HuH-7 (cell line): ENCODE data around the gene MYO1E.

Experiments used
- DNase-seq: peaks from one replicate; pipeline ENCODE4 v3.0.0; 2011; ENCODE audit warnings: low spot score

Gene MYO1E

DNA sequence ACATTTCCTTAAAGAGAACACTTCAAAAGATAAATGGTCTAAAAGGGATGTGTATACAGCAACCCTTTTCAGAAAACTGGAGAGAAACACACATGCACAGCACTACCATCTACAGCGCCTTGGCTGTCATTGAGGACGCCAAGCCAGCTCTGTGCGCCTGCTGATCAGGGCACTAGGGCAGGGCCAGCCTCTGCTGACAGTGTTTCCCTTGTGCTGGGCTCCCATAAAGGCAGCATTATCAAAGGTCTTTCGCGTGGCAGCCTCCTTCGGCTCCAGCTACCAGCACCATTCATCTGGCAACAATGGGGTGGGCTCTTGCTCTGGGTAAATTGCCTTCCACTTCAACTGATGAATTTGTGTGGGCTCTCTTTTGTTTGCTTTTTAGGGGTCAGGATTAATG, 112.6 kb downstream of the MYO1E start:
- no peak for DNase-seq

DNA sequence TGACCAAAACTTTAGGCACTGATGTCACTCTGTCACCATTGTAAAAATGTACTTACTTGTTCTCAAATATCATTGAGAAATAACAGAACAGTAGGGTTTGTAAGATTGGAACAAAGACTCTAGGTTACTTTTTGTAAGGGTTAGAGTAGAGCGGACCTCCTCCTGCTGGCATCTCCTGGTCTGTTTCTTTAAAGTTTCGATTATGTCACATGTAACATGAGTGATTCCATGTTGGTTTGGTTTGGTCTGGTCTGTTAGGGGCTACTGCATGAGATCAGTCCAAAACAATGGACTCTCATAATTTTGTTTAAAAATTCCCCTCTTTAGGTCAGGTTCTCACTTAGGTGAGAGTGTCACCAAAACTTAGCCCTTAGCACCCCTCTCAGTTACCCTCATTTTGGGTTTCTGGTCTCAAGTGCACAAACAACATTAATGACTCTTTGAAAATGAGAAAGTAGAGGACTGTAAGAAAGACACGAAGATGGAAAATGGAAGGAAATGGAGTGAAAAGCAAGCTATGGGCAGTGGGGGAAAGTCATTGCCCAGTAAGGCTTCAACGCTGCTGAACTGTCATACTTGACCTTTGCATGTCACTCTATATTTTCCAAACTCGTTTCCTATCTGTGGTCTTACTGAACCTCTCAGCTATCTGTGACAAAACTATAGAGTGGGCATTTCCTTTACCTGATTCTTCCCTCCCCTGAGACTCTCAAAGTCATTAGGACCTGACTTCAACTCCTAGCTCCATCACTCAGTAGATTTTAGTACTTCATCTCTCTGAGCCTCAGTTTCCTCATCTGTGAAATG, 113.3 kb downstream of the MYO1E start:
- no peak for DNase-seq

- no peak for DNase-seq
Observed at GRCh38 chr15:59258317-59258716, 114.4 kb downstream of the MYO1E start.

DNA sequence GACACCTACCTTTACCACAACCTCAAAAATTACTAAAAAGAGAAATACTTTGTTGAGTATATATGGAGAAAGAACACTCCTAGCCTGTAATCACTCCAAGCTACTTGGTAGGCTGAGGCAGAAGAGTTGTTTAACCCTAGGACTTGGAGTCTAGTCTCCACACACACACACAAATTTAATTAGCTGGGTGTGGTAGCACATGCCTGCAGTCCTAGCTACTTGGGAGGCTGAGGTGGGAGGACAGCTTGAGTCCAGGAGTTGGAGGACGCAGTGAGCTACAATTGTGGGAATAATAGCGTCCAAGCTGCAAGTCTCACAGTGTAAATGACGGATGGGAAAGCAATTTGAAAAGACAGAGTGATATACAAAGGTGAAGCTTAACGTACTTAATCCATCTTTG, 115.5 kb downstream of the MYO1E start:
- DNase-seq = no peak

- no peak for DNase-seq
Observed at GRCh38 chr15:59256482-59256881, 116.2 kb downstream of the MYO1E start.

GRCh38 chr15:59255680-59256336, 116.9 kb downstream of the MYO1E start:
- DNase-seq = peak; percentile 44

DNA sequence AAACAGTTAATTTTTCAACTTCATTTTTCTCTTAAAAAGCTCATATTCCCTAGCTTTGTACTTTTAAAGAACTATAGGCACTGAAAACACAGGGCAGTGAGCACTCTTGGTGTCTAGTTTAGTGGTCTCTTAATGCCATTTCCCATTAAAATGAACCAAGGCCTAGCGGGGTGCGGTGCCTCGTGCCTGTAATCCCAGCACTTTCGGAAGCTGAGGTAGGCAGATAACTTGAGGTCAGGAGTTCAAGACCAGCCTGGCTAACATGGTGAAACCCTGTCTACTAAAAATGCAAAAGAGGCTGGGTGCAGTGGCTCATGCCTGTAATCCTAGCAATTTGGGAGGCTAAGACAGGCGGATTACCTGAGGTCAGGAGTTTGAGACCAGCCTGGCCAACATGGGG, 120.5 kb downstream of the MYO1E start:
- no peak for DNase-seq

GRCh38 chr15:59251001-59251845, 121.4 kb downstream of the MYO1E start:
- DNase-seq = no peak

DNA sequence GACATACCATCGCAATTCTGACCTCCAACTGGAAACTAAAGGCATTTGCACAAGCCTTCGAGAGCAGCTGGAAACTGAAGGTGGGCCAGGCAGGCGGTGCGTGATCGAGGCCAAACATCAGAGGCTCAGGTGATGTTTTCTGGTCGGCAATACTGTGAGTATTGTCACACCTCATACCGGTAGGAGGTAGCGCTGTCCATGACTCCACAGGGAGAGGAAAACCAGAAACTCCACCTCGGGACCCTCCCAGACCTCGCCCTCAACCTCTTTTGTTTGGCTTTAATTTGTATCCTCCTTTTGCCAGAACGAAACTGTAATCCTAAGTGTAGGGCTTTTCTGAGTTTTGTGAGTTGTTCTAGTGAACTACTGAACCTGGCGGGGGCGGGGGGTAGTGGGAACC, 122.4 kb downstream of the MYO1E start:
- no peak for DNase-seq

GRCh38 chr15:59249816-59250215, 122.9 kb downstream of the MYO1E start:
- no peak for DNase-seq

DNA sequence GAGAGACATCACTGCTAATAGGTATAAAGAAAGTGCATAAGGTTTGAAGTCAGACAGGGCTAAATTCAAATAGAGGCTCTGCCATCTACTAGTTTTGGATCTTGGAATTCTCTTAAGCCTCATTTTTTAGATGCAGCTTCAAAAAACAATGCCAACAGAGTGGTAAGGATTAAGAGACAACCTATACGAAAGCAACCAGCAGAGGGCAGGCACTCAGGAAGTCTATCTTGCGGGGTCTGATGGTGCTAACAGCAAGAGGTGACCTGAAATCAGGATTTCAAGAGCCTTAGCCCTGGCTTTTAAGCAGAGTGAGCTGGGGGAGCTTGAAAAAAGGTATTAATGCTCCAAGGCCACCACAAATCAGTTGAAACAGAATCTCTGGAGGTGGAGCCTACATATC, 125.3 kb downstream of the MYO1E start:
- peak; percentile 48 for DNase-seq

- DNase-seq = no peak
Observed at GRCh38 chr15:59245559-59245958, 127.1 kb downstream of the MYO1E start.

GRCh38 chr15:59244337-59244736, 128.3 kb downstream of the MYO1E start:
- no peak for DNase-seq

DNA sequence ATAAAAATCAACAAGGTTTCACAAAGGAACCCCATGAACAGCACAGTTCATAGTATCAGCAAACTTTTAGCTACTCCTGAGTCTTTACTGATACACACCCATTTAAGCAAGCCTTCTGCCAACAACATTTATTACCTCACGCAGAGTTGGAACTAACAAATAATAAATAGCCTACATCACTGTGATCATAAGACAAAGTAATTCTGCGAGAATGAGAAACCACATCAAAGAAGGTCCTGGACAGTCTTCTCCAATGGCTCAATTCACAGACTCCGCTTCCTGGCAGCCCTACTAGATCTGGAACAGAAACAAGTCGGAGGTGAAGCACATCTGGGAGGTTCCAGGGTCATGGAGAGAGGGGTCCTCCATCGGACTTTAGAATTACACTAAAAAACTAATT, 129.0 kb downstream of the MYO1E start:
- DNase-seq = no peak

GRCh38 chr15:59242649-59243048, 130.0 kb downstream of the MYO1E start:
- DNase-seq = no peak

DNA sequence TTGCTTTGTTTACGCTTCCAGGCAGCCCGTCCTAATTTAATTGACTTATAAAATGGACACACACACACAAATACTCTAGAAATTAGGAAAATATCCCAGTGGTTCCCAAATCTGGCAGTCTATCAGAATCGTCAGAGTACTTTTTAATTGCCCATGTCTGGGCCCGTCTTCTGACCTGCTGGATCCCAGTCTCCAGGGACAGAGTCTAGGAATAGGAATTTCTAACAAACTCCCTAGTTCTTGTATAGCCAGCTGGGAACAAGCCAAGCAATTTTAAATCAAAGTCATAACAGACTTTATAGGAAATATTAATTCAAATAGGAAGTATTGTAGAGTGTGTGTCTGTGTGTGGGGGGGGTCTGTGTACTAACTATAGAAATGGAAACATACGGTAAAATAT, 132.6 kb downstream of the MYO1E start:
- no peak for DNase-seq

DNA sequence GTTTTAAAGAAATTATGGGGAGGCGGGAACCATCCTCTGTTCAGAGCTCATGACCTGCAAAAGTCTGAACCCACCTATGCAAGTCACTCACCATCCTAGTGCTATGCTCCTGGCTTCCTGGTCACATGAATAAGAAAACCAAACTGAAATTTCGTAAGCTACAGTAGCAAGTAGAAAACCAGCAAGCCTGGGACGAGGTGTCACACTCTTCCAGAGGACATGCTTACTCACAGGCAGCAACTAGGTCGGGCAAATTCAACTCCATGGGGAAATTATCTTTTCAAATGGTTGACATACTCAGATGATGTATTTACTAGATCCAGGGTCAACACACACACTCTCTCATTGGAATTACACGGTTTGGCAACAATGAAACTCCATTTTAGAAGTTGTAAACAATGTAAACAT, 134.7 kb downstream of the MYO1E start:
- peak; percentile 18 for DNase-seq

DNA sequence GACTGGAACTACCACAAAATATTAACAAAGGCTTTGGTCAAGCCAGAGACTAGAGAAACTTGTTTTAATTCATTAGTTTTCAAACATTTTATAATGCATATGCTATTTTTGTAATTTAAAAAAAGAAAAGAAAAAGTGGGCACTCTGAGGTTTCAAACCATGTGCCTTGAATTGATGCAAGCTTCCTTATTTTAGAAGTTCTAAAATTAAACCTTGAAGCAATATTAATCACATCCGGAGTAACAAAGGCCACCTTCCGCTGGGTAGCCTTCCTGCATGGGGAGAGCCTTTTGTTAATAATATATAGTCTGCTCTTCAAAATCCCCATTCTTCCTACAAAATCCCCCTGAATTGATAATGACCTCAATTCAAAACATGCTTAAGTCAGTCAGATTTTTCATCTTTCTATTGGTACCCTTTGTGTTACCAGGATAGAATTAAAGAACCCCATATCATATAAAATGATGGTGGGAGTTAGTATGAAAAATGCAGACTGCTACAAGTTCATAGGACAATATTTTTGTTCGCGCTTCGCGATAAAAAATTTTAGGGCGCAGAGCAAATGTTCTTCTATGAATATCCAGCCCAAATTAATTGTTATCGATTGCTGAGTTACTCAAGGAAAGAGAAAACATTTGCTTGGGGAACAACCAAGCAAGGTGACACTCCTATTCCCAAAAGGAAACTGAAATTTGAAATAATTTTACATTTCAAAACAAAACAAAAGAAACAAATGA, 135.4 kb downstream of the MYO1E start:
- DNase-seq = no peak

DNA sequence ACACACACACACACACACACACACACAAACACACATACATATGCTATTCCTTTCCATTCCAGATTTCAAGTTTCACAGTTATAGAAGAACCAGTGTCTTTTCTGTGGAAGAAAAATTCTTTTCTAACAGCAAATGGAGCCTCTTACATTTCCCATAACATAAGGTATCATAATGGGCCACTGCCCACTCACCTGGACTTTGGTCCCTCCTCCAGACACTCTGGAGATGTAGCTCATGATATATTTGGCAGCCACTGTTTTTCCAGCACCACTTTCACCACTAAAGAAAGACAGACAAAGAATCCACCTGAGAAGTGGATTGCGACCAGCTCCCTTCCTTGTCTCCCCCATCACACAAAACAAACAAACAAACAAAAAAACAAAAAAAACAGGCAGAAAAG, 136.3 kb downstream of the MYO1E start:
- peak; percentile 21 for DNase-seq

DNA sequence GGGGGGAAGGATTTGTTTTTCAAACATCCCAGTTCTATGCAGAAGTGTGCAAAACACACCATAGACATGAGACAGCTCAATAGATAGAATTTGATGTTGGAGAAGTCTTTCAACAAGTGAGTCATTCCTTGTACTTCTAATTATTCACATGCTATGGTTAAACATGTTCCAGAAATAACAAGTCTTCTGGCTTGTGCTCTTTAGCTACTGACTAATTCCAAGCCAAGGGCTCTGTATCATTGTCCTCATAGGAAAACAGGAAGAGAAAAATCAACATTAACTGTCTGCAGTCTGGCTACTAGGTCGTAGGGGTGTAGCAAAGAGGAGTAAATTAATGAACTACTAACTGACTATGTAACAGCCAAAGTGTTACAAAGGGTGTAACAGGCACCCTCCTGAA, 140.2 kb downstream of the MYO1E start:
- no peak for DNase-seq

- no peak for DNase-seq
Observed at GRCh38 chr15:59230531-59231055, 142.1 kb downstream of the MYO1E start.

DNA sequence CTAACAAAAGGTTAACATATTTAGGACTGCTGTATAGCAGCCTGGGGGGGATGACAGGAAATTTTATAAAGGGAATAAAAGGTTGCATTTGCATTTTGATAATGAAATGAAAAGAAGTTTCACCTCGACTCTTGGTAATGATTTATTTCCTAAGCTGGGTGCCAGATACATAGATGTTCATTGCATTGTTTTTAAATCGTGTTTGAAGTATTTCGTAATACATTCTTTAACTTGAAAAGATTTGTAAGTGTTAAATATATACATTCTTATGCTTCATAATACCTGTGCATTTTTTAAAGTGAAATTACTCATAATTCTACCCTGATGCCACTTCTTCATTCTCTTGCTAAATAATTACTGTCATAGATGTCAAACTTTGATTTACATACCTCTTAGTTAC, 143.2 kb downstream of the MYO1E start:
- DNase-seq = no peak
